ENCODE results near the gene GKN2. TPM values are rescaled to one million over a fixed set of nuclear protein-coding genes. Genes with fewer than 3 reads are reported as not detected.

Gene GKN2
- total and polyA plus RNA-seq, 11 donors, result not detected

DNA sequence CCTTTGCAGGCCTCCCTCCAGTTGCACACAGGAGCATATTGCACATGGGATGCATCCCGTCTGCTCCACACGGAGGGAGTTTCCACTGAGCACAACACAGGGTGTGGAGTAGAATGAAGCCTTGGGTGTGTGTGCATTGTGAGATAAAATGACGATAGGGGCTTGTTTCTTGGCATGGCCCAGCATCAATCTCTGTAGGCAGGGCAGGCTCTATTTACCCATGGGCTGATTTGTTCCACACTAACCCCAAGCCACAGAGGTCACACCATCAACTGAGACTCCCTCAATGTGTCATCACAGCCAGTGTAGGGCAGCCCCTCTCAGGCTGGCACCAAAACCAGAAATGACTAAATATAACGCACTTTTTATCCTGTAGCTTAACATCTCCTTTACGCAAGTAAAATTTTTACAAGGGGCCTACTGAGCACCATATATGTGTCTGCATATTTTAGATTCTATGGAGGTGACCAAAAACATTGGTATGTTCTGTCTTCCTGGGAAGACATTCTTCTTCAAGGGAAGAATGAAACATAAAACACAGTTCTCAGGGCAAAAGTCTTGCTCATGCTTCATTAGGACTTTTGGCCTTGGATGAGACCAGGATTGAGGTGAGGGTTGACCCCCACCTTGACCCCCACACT is 19.0 kb upstream of the GKN2 start:
- Histone ChIP-seq H3K27ac (no peak overlapping the region), H3K4me1 (peaks cover 0 to 5% (median 0%) of the 10 kb centered on the region in 12 donors), H3K36me3 (no peaks in the 10 kb centered on the region), H3K9me3 (no peaks in the 10 kb centered on the region), H3K4me3 (no peak overlapping the region), H3K27me3 (peaks cover 0 to 10% (median 0%) of the 10 kb centered on the region in 9 donors)
- TF ChIP-seq, protein P1, sequence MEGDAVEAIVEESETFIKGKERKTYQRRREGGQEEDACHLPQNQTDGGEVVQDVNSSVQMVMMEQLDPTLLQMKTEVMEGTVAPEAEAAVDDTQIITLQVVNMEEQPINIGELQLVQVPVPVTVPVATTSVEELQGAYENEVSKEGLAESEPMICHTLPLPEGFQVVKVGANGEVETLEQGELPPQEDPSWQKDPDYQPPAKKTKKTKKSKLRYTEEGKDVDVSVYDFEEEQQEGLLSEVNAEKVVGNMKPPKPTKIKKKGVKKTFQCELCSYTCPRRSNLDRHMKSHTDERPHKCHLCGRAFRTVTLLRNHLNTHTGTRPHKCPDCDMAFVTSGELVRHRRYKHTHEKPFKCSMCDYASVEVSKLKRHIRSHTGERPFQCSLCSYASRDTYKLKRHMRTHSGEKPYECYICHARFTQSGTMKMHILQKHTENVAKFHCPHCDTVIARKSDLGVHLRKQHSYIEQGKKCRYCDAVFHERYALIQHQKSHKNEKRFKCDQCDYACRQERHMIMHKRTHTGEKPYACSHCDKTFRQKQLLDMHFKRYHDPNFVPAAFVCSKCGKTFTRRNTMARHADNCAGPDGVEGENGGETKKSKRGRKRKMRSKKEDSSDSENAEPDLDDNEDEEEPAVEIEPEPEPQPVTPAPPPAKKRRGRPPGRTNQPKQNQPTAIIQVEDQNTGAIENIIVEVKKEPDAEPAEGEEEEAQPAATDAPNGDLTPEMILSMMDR (IDR thresholded peaks at IDR 0.05), result no peak
- no peak for TF ChIP-seq POLR2A (IDR thresholded peaks at IDR 0.05)
- intact Hi-C loops (cut with DNase I), result no loop called here
- DNase-seq (no peak), ATAC-seq (no peak)
- WGBS, 4 donors, result 55 to 67% (median 66%) methylated on average over 4 to 5 of the region's 5 CpGs

DNA sequence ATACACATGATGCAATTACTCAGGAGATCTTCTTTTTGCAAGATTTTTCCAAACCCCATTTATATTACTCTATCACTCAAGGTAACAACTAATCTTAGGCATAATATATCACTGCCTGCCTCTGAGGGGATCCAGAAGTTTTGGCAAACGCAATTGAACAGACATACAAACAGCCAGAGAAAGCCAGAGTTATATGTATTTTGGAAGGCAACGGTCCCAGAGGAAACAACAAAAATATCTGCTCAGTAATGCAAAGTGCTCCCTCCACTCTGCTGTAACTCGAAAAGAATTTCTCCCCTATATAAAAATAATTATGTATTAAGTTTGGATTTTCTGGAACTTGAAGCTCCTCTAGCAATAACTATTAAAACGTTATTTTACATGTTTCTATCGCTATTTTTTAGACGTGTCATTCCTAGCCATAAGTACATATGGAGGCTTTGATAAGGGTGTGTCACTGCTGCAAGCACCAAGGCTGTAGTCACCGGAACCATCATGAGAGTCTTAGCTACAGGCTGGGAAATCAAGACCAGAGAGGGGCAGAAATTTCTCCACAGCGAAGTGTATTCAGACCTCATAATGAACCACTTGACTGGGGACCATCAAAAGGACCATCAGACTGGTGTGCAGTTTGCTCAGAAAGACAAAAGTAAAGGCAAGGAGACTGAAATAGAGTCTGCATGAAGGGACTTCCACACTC is 18.0 kb upstream of the GKN2 start:
- peaks cover 0 to 9% (median 0%) of the 10 kb centered on the region in 9 donors for H3K27me3 ChIP-seq
- H3K9me3 ChIP-seq, result no peaks in the 10 kb centered on the region
- DNase-seq (no peak), ATAC-seq (no peak)
- no peak overlapping the region for H3K4me3 ChIP-seq
- no peak for TF ChIP-seq POLR2A (IDR thresholded peaks at IDR 0.05)
- TF ChIP-seq, protein P1 (IDR thresholded peaks at IDR 0.05), result no peak
- H3K27ac ChIP-seq, result no peak overlapping the region
- H3K4me1 ChIP-seq, result peaks cover 0 to 5% (median 0%) of the 10 kb centered on the region in 12 donors
- intact Hi-C loops (cut with DNase I), result no loop called here
- WGBS, 4 donors, result 68 to 79% (median 75%) methylated on average over 8 of the region's 8 CpGs
- H3K36me3 ChIP-seq, result no peaks in the 10 kb centered on the region

DNA sequence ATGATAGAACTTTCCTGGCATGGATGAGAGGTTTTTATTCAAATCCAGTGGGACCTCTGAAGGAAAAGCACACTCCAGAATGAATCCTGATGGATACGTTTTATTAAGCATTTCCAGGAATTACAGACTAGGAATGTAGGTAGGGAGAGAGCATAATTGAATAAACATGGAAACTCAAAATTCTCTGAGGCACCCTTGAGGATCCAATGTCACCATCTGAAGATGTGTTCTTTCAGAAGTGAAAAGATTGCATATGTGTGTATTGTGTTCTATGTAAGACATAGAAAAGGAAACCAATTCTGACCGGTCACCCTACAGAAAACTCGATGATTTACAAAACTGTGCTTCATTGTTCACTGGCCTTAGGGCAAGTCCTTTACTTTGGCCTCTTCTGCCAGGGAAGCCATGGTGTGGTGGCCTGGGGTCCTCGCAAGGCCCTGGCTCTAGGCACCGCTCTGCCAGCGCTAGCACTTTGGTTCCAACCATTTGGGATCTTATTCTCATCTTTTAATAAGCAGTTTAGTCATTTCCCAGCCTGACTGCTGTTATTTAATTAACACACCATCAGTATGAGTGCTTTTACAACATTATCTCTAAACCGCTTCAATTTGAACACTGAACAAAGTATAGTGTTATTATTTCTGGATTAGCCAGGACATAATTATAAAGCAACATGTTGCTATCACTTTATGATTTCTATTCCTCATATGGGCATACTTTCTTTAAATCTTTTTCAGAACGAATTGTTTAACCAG is 17.2 kb upstream of the GKN2 start:
- WGBS, 4 donors, result 82 to 89% (median 85%) methylated on average over 8 of the region's 8 CpGs
- H3K36me3 ChIP-seq, result no peaks in the 10 kb centered on the region
- no peak for DNase-seq
- H3K27ac ChIP-seq, result no peak overlapping the region
- H3K4me1 ChIP-seq, result peaks cover 0 to under 1% (median 0%) of the 10 kb centered on the region in 12 donors
- H3K9me3 ChIP-seq, result no peaks in the 10 kb centered on the region
- TF ChIP-seq POLR2A (IDR thresholded peaks at IDR 0.05), result no peak
- intact Hi-C loops (cut with DNase I), result no loop called here
- no peak overlapping the region for H3K4me3 ChIP-seq
- no peak for ATAC-seq
- H3K27me3 ChIP-seq, result peaks cover 0 to 6% (median 0%) of the 10 kb centered on the region in 9 donors

DNA sequence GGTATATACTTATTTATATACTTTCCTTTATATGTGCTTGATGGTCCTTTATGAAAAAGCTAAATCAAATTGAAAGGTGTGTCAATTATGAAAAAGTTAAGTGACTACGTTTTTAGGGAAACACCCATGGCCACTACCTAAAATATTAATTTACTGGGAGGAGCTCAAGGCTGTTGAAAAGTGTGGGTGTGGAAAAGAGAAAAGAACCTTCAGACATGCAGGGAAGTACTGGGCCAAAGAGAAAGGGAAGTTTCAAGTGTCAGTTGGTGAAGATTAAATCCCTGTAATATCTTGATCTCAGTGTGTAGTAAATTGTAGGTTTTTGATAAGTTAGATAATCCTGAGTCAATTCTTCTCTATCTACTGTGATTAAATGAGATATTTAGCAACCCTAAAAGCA is 15.5 kb upstream of the GKN2 start:
- H3K36me3 ChIP-seq, result no peaks in the 10 kb centered on the region
- H3K9me3 ChIP-seq, result no peaks in the 10 kb centered on the region
- TF ChIP-seq POLR2A (IDR thresholded peaks at IDR 0.05), result no peak
- TF ChIP-seq, protein P1 (IDR thresholded peaks at IDR 0.05), result no peak
- 67 to 83% (median 76%) methylated on average over 1 of the region's 1 CpG for WGBS, 4 donors
- ATAC-seq (no peak), DNase-seq (no peak)
- H3K4me3 ChIP-seq, result no peak overlapping the region
- no peak overlapping the region for H3K27ac ChIP-seq
- intact Hi-C loops (cut with DNase I), result no loop called here
- H3K27me3 ChIP-seq, result no peaks in the 10 kb centered on the region
- no peaks in the 10 kb centered on the region for H3K4me1 ChIP-seq

Measured in heart left ventricle (tissue), 16 donors.